GM20431 (cell line): ENCODE measurements around the gene SLC9A2.

Experiments
- in situ Hi-C: fragments of 300-500 bp; cut with MseI, MboI; formaldehyde crosslinking; loops from one replicate; pipeline ENCODE4 v1.15.0; 2020; ENCODE audit warnings: low sequenced_read_pairs; ENCODE audit not compliant: unreplicated experiment

The SLC9A2 gene

GRCh38 chr2:102619414-102620319, at the start of gene SLC9A2:
Gene SLC9A2 (plus strand): TSS chr2:102619553. CDS start chr2:102619849, 296 bp downstream.
- in situ Hi-C loops = no loop called here

GRCh38 chr2:102575888-102576287, 43.5 kb upstream of the SLC9A2 start:
- in situ Hi-C loops = no loop called here

- in situ Hi-C loops = no loop called here
Observed at GRCh38 chr2:102578376-102578775, 41.0 kb upstream of the SLC9A2 start.

- in situ Hi-C loops = no loop called here
Observed at GRCh38 chr2:102581911-102582310, 37.4 kb upstream of the SLC9A2 start.

- in situ Hi-C loops = no loop called here
Observed at GRCh38 chr2:102582845-102583244, 36.5 kb upstream of the SLC9A2 start.

GRCh38 chr2:102585847-102586404, 33.4 kb upstream of the SLC9A2 start:
- in situ Hi-C loops = no loop called here

GRCh38 chr2:102588213-102588939, 31.0 kb upstream of the SLC9A2 start:
- in situ Hi-C loops = no loop called here

GRCh38 chr2:102589444-102589843, 29.9 kb upstream of the SLC9A2 start:
- in situ Hi-C loops = no loop called here

- in situ Hi-C loops = no loop called here
Observed at GRCh38 chr2:102591491-102592045, 27.8 kb upstream of the SLC9A2 start.

GRCh38 chr2:102592601-102593000, 26.8 kb upstream of the SLC9A2 start:
- in situ Hi-C loops = no loop called here

- in situ Hi-C loops = no loop called here
Observed at GRCh38 chr2:102593516-102593915, 25.8 kb upstream of the SLC9A2 start.

GRCh38 chr2:102594445-102595016, 24.8 kb upstream of the SLC9A2 start:
- in situ Hi-C loops = no loop called here

GRCh38 chr2:102597788-102598187, 21.6 kb upstream of the SLC9A2 start:
- in situ Hi-C loops = no loop called here

GRCh38 chr2:102599486-102599885, 19.9 kb upstream of the SLC9A2 start:
- in situ Hi-C loops = no loop called here

- in situ Hi-C loops = no loop called here
Observed at GRCh38 chr2:102601730-102602129, 17.6 kb upstream of the SLC9A2 start.

GRCh38 chr2:102603904-102604303, 15.4 kb upstream of the SLC9A2 start:
- in situ Hi-C loops = no loop called here

GRCh38 chr2:102604769-102605168, 14.6 kb upstream of the SLC9A2 start:
- in situ Hi-C loops = no loop called here

- in situ Hi-C loops = no loop called here
Observed at GRCh38 chr2:102606353-102606752, 13.0 kb upstream of the SLC9A2 start.

- in situ Hi-C loops = no loop called here
Observed at GRCh38 chr2:102615620-102616436, 3.5 kb upstream of the SLC9A2 start.
